Esophagus muscularis mucosa (tissue), 4 donors: ENCODE data around the gene DZIP1. TPM values are rescaled to one million over a fixed set of nuclear protein-coding genes. Genes with fewer than 3 reads are reported as not detected.
A peak's percentile ranks its signal among the peaks of the same experiment; 100 is the strongest.

Experiments used
- DNase-seq: peaks from one replicate; pipeline ENCODE4 v3.0.0-alpha.2; 2017; ENCODE audit errors: extremely low spot score
- H3K27ac ChIP-seq, 4 donors: fragments of 200-600 bp; sonication (generic); replicated peaks in 1 of 4; 1 replicate in 3 of 4; 2 replicates in 1 of 4; pipeline ENCODE4 v1.5.1; 2016 to 2019; ENCODE audit warnings: mild to moderate bottlenecking in 1 of 4
- H3K27me3 ChIP-seq, 4 donors: fragments of 200-600 bp; sonication (generic); one replicate each; pipeline versions ENCODE4 v1.5.1 to v1.6.0; 2016 to 2019
- H3K36me3 ChIP-seq, 4 donors: fragments of 200-600 bp; sonication (generic); one replicate each; pipeline ENCODE4 v1.5.1; 2016 to 2019
- H3K4me1 ChIP-seq, 4 donors: fragments of 200-600 bp; sonication (generic); one replicate each; pipeline ENCODE4 v1.5.1; 2016 to 2019
- H3K4me3 ChIP-seq, 4 donors: fragments of 200-600 bp; sonication (generic); 1 replicate in 2 of 4; 2 replicates in 2 of 4; pipeline ENCODE4 v1.5.1; 2016 to 2019; ENCODE audit warnings: mild to moderate bottlenecking in 4 of 4, moderate library complexity in 1 of 4
- H3K9me3 ChIP-seq, 4 donors: fragments of 200-600 bp; sonication (generic); 1 replicate in 3 of 4; 2 replicates in 1 of 4; pipeline ENCODE4 v1.5.1; 2016 to 2019
- EP300 ChIP-seq: sonication (generic); formaldehyde crosslinking; IDR thresholded peaks from one replicate; pipeline ENCODE4 v1.6.1; 2017; ENCODE audit warnings: antibody characterized with exemption
- POLR2A ChIP-seq: fragments of 450-650 bp; IDR thresholded peaks from one replicate; pipeline ENCODE4 v1.6.1; 2017; ENCODE audit warnings: antibody characterized with exemption, moderate library complexity, mild to moderate bottlenecking, low read depth
- POLR2AphosphoS5 ChIP-seq, 2 donors: sonication (generic); formaldehyde crosslinking; IDR thresholded peaks; one replicate each; pipeline ENCODE4 v1.6.1; 2017; ENCODE audit warnings: antibody characterized with exemption in 2 of 2
- WGBS: methylation state at CpG from one replicate; pipeline ENCODE4 v1.1.5; 2018; 5-methylcytosine and 5-hydroxymethylcytosine counted together
- intact Hi-C: fragments of 100-400 bp; cut with DNase I; formaldehyde crosslinking; loops from one replicate; pipeline ENCODE4 v1.15.1; 2023
- total RNA-seq, 4 donors: library from RNA; depleted of rRNA; stranded (reverse); fragments of >200 nt; gene quantifications; one replicate each; pipeline versions ENCODE4 v1.1.0 to v1.2.1, GENCODE V29; 2016
- TF ChIP-seq, protein P1 (sequence below), 3 experiments: fragments of 200-600 bp in 2 of 3; fragments of 450-650 bp in 1 of 3; sonication (generic) in 2 of 3; IDR thresholded peaks; one replicate each; pipeline ENCODE4 v1.5.1; 2017 to 2019; ENCODE audit warnings: antibody characterized with exemption in 3 of 3, mild to moderate bottlenecking in 2 of 3, moderate library complexity in 1 of 3

Gene DZIP1
- total RNA-seq, 4 donors from 2014 or later, result 14.5 to 31.3 (median 22.2) TPM

DNA sequence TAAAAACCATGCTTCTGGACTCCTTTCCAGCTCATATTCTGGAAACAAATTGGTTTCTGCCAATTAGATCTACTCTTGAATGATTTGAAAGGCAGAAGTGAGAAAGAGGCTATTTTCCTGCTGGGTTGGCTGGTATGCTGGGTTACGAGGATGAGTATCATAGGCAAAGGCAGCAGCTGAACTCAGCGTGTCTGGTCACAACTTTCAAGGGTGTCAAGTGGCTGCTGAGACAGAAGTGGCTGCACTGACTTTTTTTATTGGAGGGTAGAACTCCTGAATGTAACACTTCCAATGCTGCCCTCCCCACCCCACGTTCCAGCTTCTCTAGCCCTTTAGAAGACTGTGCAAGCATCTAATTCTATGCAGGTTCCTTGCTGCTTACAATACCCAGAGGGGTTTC lies 8.3 kb upstream of the DZIP1 start:
- Histone ChIP-seq H3K4me3 (no peak overlapping the region), H3K9me3 (no peaks in the 10 kb centered on the region), H3K27me3 (no peaks in the 10 kb centered on the region), H3K4me1 (no peaks in the 10 kb centered on the region), H3K36me3 (no peaks in the 10 kb centered on the region), H3K27ac (no peak overlapping the region)
- intact Hi-C loops, result no loop called here
- no peak for TF ChIP-seq POLR2A
- TF ChIP-seq, protein P1, sequence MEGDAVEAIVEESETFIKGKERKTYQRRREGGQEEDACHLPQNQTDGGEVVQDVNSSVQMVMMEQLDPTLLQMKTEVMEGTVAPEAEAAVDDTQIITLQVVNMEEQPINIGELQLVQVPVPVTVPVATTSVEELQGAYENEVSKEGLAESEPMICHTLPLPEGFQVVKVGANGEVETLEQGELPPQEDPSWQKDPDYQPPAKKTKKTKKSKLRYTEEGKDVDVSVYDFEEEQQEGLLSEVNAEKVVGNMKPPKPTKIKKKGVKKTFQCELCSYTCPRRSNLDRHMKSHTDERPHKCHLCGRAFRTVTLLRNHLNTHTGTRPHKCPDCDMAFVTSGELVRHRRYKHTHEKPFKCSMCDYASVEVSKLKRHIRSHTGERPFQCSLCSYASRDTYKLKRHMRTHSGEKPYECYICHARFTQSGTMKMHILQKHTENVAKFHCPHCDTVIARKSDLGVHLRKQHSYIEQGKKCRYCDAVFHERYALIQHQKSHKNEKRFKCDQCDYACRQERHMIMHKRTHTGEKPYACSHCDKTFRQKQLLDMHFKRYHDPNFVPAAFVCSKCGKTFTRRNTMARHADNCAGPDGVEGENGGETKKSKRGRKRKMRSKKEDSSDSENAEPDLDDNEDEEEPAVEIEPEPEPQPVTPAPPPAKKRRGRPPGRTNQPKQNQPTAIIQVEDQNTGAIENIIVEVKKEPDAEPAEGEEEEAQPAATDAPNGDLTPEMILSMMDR (IDR thresholded peaks at IDR 0.05), result no peak
- TF ChIP-seq EP300, result no peak
- no peak for TF ChIP-seq POLR2AphosphoS5 (IDR thresholded peaks at IDR 0.05)
- no peak for DNase-seq
- 71% methylated on average over 3 of the region's 3 CpGs for WGBS

DNA sequence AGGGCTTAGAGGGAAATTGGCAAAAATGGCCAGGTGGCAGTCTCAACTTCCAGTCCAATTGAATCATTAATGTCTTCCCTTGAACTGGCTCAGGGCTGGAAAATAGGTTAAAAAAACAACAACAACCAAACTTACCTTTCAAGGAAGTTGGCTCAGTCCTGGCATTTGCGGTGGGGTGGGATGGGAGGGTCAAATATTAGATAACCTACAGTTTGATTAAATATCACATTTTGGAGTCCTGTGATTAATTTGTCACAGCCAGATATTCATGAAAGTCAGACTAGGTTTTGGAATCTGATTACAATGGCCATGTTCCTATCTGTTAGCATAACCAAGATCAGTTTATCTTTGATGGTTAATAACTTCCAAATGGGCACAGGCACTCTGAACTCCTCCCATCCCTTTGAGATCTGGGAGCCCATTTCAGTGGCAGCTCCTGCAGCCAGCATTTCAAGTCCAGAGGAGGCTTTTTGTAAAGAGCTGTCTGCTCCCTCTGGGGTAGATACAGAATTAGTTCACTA lies 7.8 kb upstream of the DZIP1 start:
- intact Hi-C loops, result no loop called here
- H3K27me3 ChIP-seq, result no peaks in the 10 kb centered on the region
- H3K4me3 ChIP-seq, result no peak overlapping the region
- DNase-seq, result no peak
- H3K36me3 ChIP-seq, result no peaks in the 10 kb centered on the region
- H3K4me1 ChIP-seq, result no peaks in the 10 kb centered on the region
- 94% methylated on average over 1 of the region's 1 CpG for WGBS
- no peak overlapping the region for H3K27ac ChIP-seq
- no peaks in the 10 kb centered on the region for H3K9me3 ChIP-seq
- TF ChIP-seq, protein P1 (IDR thresholded peaks at IDR 0.05), result no peak
- TF ChIP-seq POLR2A, result no peak
- no peak for TF ChIP-seq EP300
- TF ChIP-seq POLR2AphosphoS5 (IDR thresholded peaks at IDR 0.05), result no peak

DNA sequence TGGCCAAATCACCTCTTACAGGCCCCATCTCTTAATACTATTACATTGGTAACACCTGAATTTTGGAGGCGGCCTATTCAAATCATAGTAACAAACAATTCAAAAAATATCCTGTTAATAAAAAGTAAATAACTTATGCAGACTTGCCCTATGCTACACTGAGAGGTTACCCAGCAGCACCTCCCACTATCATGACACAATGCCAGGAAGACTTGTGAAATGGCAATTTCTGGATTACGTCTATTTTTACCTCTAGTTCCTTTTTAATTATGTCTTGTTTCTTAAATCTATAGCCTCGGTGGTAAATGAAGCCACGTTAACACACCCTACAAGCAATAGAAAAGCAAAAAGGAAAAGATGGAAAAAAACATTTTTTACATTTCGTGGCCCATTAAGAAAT lies 6.2 kb upstream of the DZIP1 start:
- no peaks in the 10 kb centered on the region for H3K4me1 ChIP-seq
- TF ChIP-seq EP300 (no peak), POLR2AphosphoS5 (IDR thresholded peaks at IDR 0.05) (no peak), POLR2A (no peak)
- no peak overlapping the region for H3K27ac ChIP-seq
- DNase-seq, result no peak
- intact Hi-C loops, result no loop called here
- no peak overlapping the region for H3K4me3 ChIP-seq
- WGBS, result 85% methylated on average over 5 of the region's 5 CpGs
- no peaks in the 10 kb centered on the region for H3K27me3 ChIP-seq
- H3K36me3 ChIP-seq, result no peaks in the 10 kb centered on the region
- no peaks in the 10 kb centered on the region for H3K9me3 ChIP-seq

DNA sequence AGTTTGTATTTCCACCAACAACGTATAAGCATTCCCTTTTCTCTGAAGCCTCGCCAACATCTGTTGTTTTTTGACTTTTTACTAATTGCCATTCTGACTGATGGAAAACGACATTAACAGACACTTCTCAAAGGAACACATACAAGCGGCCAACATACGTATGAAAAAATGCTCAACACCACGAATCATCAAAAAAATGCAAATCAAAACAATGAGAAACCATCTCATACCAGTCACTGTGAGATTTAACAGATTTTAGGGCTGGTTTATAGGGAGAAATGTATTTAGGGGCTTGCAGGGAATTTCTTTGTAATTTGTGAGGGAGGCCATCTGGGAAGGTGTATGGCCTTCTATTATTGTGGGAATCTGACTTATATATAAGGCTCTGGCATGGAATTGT lies 2.8 kb upstream of the DZIP1 start:
- intact Hi-C loops, result no loop called here
- H3K27me3 ChIP-seq, result peaks cover 0 to 12% (median 0%) of the 10 kb centered on the region in 4 donors
- TF ChIP-seq, protein P1 (IDR thresholded peaks at IDR 0.05), result no peak
- no peak for TF ChIP-seq POLR2AphosphoS5 (IDR thresholded peaks at IDR 0.05)
- TF ChIP-seq EP300, result no peak
- TF ChIP-seq POLR2A, result no peak

DNA sequence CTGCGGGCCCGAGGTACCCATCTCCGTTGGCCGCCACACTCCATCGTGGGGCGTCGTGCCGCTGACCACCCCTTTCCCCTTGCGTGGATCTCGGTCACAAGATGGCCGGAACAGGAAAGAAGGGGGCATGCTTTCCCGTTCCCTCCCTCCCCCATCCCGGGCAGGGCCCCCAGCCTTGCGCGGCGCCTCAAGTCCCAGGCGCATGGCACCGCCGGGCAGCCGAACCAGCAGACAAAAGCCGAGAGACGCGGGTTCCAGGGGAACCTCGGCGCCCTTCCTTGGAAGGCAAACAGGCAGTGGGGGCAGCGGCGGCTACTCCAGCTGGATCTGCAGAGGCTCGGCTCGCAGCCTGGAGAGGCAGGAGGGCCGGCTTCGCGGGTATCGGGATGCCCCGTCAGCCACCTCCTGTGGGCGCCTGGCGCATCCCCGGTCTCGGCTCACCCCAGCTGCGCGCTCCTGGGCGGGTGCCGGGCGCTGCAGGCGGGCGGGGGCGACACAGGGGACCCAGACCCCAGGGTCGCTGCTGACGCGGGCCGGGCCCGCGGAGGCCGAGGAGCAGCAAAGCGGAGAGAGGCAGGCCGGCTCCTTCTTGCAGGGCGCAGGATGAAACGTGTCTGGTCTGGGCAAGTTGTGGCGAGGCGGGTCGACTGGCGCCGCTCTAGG lies 439 bp downstream of the DZIP1 start:
- Histone ChIP-seq H3K9me3 (no peaks in the 10 kb centered on the region), H3K27me3 (peaks cover 0 to 26% (median 0%) of the 10 kb centered on the region in 4 donors), H3K4me3 (peak overlapping the region; percentile 70 to 74 (median 72)), H3K36me3 (no peaks in the 10 kb centered on the region), H3K27ac (peak overlapping the region; percentile 67 to 82 (median 79)), H3K4me1 (peaks cover 24 to 44% (median 43%) of the 10 kb centered on the region in 4 donors)
- intact Hi-C loops, result loop anchor here (5.0 kb wide), 1 partner anchor 33 kb away; the partner anchor contains the start of gene DNAJC3
- TF ChIP-seq, protein P1 (IDR thresholded peaks at IDR 0.05), result no peak
- TF ChIP-seq POLR2AphosphoS5 (IDR thresholded peaks at IDR 0.05) (no peak), EP300 (no peak), POLR2A (no peak)
- no peak for DNase-seq
- WGBS, result 2% methylated on average over 44 of the region's 62 CpGs

More for the DNA sequence above, 2.8 kb upstream of the DZIP1 start:
- Histone ChIP-seq H3K4me3 (no peak overlapping the region), H3K27ac (no peak overlapping the region), H3K9me3 (no peaks in the 10 kb centered on the region), H3K4me1 (peaks cover 15 to 30% (median 29%) of the 10 kb centered on the region in 4 donors), H3K36me3 (no peaks in the 10 kb centered on the region)
- WGBS, result 86% methylated on average over 6 of the region's 6 CpGs
- DNase-seq, result no peak
